ENCODE data around the gene ABCC1.

- TF ChIP-seq CTCF (IDR thresholded peaks at IDR 0.05) (no peak), MAX (IDR thresholded peaks at IDR 0.05; ENCODE audit: low read depth) (no peak), GABPA (IDR thresholded peaks at IDR 0.05; ENCODE audit: low read depth) (no peak), EP300 (IDR thresholded peaks at IDR 0.05; ENCODE audit: borderline replicate concordance in 1 of 2, low read depth in 1 of 2, low read length in 1 of 2) (no peak), USF1 (IDR thresholded peaks at IDR 0.05; ENCODE audit: borderline replicate concordance, low read depth) (no peak), TAF1 (IDR thresholded peaks at IDR 0.05; ENCODE audit: borderline replicate concordance, low read depth, low read length) (no peak), USF2 (IDR thresholded peaks at IDR 0.05; ENCODE audit: borderline replicate concordance, low read depth, low read length) (no peak), NRF1 (IDR thresholded peaks at IDR 0.05; ENCODE audit: low read depth, low read length) (no peak), SIN3A (IDR thresholded peaks at IDR 0.05; ENCODE audit: borderline replicate concordance, low read depth, low read length) (no peak)
Observed at GRCh38 chr16:16154281-16154951, 205.0 kb downstream of the ABCC1 start.

All from SK-N-SH (cell line).